Measurements from ENCODE around the gene PIGA.

PIGA gene

GRCh38 chrX:15350329-15350996, 15.1 kb upstream of the PIGA start:
- Histone ChIP-seq H3K4me3 (replicated peaks; ENCODE audit: insufficient read depth, low read length) (no peak overlapping the region), H3K27me3 (ENCODE audit: insufficient read depth, poor library complexity, severe bottlenecking) (peaks cover 2% of the 10 kb centered on the region), H3K27ac (replicated peaks) (no peak overlapping the region)
- DNase-seq (ENCODE audit: low read depth in 1 of 2, low spot score in 1 of 2) = no peak
- TF ChIP-seq CTCF (IDR thresholded peaks at IDR 0.05; ENCODE audit: insufficient read depth, low read length) = no peak

GRCh38 chrX:15349046-15349445, 13.7 kb upstream of the PIGA start:
- TF ChIP-seq REST (IDR thresholded peaks at IDR 0.05; ENCODE audit: insufficient replicate concordance, low read depth) (no peak), GABPA (IDR thresholded peaks at IDR 0.05; ENCODE audit: low read depth) (no peak), SPI1 (IDR thresholded peaks at IDR 0.05; ENCODE audit: borderline replicate concordance, low read depth) (no peak), CTCF (IDR thresholded peaks at IDR 0.05; ENCODE audit: insufficient read depth, low read length) (no peak)
- Histone ChIP-seq H3K27ac (replicated peaks) (no peak overlapping the region), H3K4me3 (replicated peaks; ENCODE audit: insufficient read depth, low read length) (no peak overlapping the region), H3K27me3 (ENCODE audit: insufficient read depth, poor library complexity, severe bottlenecking) (peaks cover 2% of the 10 kb centered on the region)
- DNase-seq (ENCODE audit: low read depth in 1 of 2, low spot score in 1 of 2) = peak in 1 of 2 experiments; percentile 32

GRCh38 chrX:15345976-15346375, 10.7 kb upstream of the PIGA start:
- Histone ChIP-seq H3K4me3 (replicated peaks; ENCODE audit: insufficient read depth, low read length) (no peak overlapping the region), H3K27me3 (ENCODE audit: insufficient read depth, poor library complexity, severe bottlenecking) (peaks cover 5% of the 10 kb centered on the region), H3K27ac (replicated peaks) (no peak overlapping the region)
- DNase-seq (ENCODE audit: low read depth in 1 of 2, low spot score in 1 of 2) = no peak
- no peak for TF ChIP-seq GABPA (IDR thresholded peaks at IDR 0.05; ENCODE audit: low read depth)
- no peak for TF ChIP-seq REST (IDR thresholded peaks at IDR 0.05; ENCODE audit: insufficient replicate concordance, low read depth)
- no peak for TF ChIP-seq SPI1 (IDR thresholded peaks at IDR 0.05; ENCODE audit: borderline replicate concordance, low read depth)
- TF ChIP-seq POLR2AphosphoS5 (IDR thresholded peaks at IDR 0.05; ENCODE audit: low read depth) = no peak
- no peak for TF ChIP-seq CTCF (IDR thresholded peaks at IDR 0.05; ENCODE audit: insufficient read depth, low read length)

- peaks cover 5% of the 10 kb centered on the region for H3K27me3 ChIP-seq (ENCODE audit: insufficient read depth, poor library complexity, severe bottlenecking)
Measured at GRCh38 chrX:15344106-15344505, 8.8 kb upstream of the PIGA start.

More at GRCh38 chrX:15344106-15344505, 8.8 kb upstream of the PIGA start:
- DNase-seq (ENCODE audit: low read depth in 1 of 2, low spot score in 1 of 2) = no peak
- TF ChIP-seq GABPA (IDR thresholded peaks at IDR 0.05; ENCODE audit: low read depth) (no peak), SPI1 (IDR thresholded peaks at IDR 0.05; ENCODE audit: borderline replicate concordance, low read depth) (no peak), POLR2AphosphoS5 (IDR thresholded peaks at IDR 0.05; ENCODE audit: low read depth) (no peak), REST (IDR thresholded peaks at IDR 0.05; ENCODE audit: insufficient replicate concordance, low read depth) (no peak), CTCF (IDR thresholded peaks at IDR 0.05; ENCODE audit: insufficient read depth, low read length) (no peak)
- H3K4me3 ChIP-seq (replicated peaks; ENCODE audit: insufficient read depth, low read length) = no peak overlapping the region
- no peak overlapping the region for H3K27ac ChIP-seq (replicated peaks)

All from HL-60 (cell line).